H1 (cell line): ENCODE data around the gene NIPAL1. TPM values are rescaled to one million over a fixed set of nuclear protein-coding genes. Genes with fewer than 3 reads are reported as not detected.

ENCODE experiments used
- CTCF ChIA-PET: fragments of 300-600 bp; sonication (Branson Sonifier 250); formaldehyde crosslinking; loops from one replicate; lab custom pipeline; 2021; ENCODE audit not compliant: partially characterized antibody; lab: Charles Lee
- POLR2A ChIA-PET: fragments of 300-600 bp; sonication (Branson Sonifier 250); formaldehyde crosslinking; loops from one replicate; lab custom pipeline; 2021; ENCODE audit warnings: inconsistent platforms; ENCODE audit not compliant: partially characterized antibody; lab: Charles Lee
- DNase-seq, 2 experiments: peaks; one replicate each; pipeline versions ENCODE4 v3.0.0 to v3.0.0-alpha.2; 2010 to 2022; ENCODE audit warnings: low spot score in 2 of 2, low read depth in 1 of 2, mixed read lengths in 1 of 2
- FAIRE-seq: peaks from 2 replicates; lab custom pipeline; 2011; peaks lifted over from hg19 to GRCh38; lab: Jason Lieb, UNC
- H2AFZ ChIP-seq: 2 replicates; pipeline ENCODE4 v1.8.1; 2012; ENCODE audit warnings: low read length, inconsistent platforms
- H2AK5ac ChIP-seq: 2 replicates; pipeline ENCODE4 v1.6.1; 2013; ENCODE audit warnings: low read depth, low read length
- H2BK120ac ChIP-seq: replicated peaks from 2 replicates; pipeline ENCODE3; 2013; ENCODE audit warnings: low read depth, low read length, inconsistent platforms
- H2BK12ac ChIP-seq: 2 replicates; pipeline ENCODE4 v1.6.1; 2013; ENCODE audit warnings: low read depth, low read length
- H2BK15ac ChIP-seq: 2 replicates; pipeline ENCODE4 v1.6.1; 2013; ENCODE audit warnings: low read length
- H2BK20ac ChIP-seq: 2 replicates; pipeline ENCODE4 v1.6.1; 2013; ENCODE audit warnings: low read length
- H2BK5ac ChIP-seq: 2 replicates; pipeline ENCODE4 v1.6.1; 2013; ENCODE audit warnings: low read depth, low read length
- H3K14ac ChIP-seq: 2 replicates; pipeline ENCODE4 v1.6.1; 2013; ENCODE audit warnings: inconsistent platforms; ENCODE audit not compliant: insufficient read length
- H3K18ac ChIP-seq: 2 replicates; pipeline ENCODE4 v1.6.1; 2013; ENCODE audit warnings: low read length; ENCODE audit errors: extremely low read depth
- H3K23ac ChIP-seq: 2 replicates; pipeline ENCODE4 v1.6.1; 2013; ENCODE audit warnings: inconsistent platforms; ENCODE audit not compliant: insufficient read length
- H3K23me2 ChIP-seq: 2 replicates; pipeline ENCODE4 v1.6.1; 2013; ENCODE audit warnings: low read depth, low read length
- H3K27ac ChIP-seq: 2 replicates; pipeline ENCODE4 v1.6.1; 2011; ENCODE audit warnings: low read depth, low read length, inconsistent platforms
- H3K27me3 ChIP-seq, 4 experiments: replicated peaks in 1 of 4; 1 replicate in 1 of 4; 2 replicates in 3 of 4; pipeline versions ENCODE4 v1.6.1 to v1.8.1; 2011 to 2013; ENCODE audit warnings: low read length in 3 of 4, mild to moderate bottlenecking in 3 of 4, inconsistent platforms in 2 of 4, mixed read lengths in 2 of 4, moderate library complexity in 1 of 4; ENCODE audit not compliant: control insufficient read depth in 3 of 4, insufficient read depth in 3 of 4; ENCODE audit errors: extremely low read depth in 1 of 4
- H3K36me3 ChIP-seq, 4 experiments: 2 replicates each; pipeline versions ENCODE4 v1.6.1 to v1.8.1; 2011 to 2013; ENCODE audit warnings: mild to moderate bottlenecking in 4 of 4, low read length in 3 of 4, moderate library complexity in 2 of 4, control low read depth in 1 of 4, inconsistent platforms in 1 of 4; ENCODE audit not compliant: insufficient read depth in 4 of 4, control insufficient read depth in 2 of 4
- H3K4ac ChIP-seq: replicated peaks from 2 replicates; pipeline ENCODE3; 2013; ENCODE audit warnings: low read length, low read depth, mixed read lengths, inconsistent platforms; ENCODE audit not compliant: insufficient read length
- H3K4me1 ChIP-seq, 4 experiments: replicated peaks in 1 of 4; 1 replicate in 1 of 4; 2 replicates in 3 of 4; pipeline versions ENCODE4 v1.6.1 to v1.8.1; 2011 to 2013; ENCODE audit warnings: low read length in 3 of 4, inconsistent platforms in 2 of 4, mixed read lengths in 1 of 4; ENCODE audit not compliant: insufficient read depth in 4 of 4, control insufficient read depth in 3 of 4
- H3K4me2 ChIP-seq, 2 experiments: 2 replicates each; pipeline versions ENCODE4 v1.6.1 to v1.8.1; 2011 to 2013; ENCODE audit warnings: low read depth in 2 of 2, low read length in 2 of 2, control low read depth in 1 of 2, inconsistent platforms in 1 of 2, mild to moderate bottlenecking in 1 of 2; ENCODE audit not compliant: insufficient read depth in 1 of 2
- H3K4me3 ChIP-seq, 4 experiments: fragments of 200-600, 300-600 bp in 1 of 4; sonication (generic), shearing (Covaris generic), sonication (Bioruptor Twin) in 1 of 4; 2 replicates each; pipeline versions ENCODE4 v1.5.1 to v1.8.1; 2011 to 2016; ENCODE audit warnings: low read length in 4 of 4, low read depth in 3 of 4, control low read depth in 2 of 4, inconsistent platforms in 2 of 4, mild to moderate bottlenecking in 2 of 4, mixed read lengths in 1 of 4, moderate library complexity in 1 of 4; ENCODE audit not compliant: insufficient read depth in 2 of 4; ENCODE audit errors: extremely low read depth in 1 of 4
- H3K56ac ChIP-seq: replicated peaks from 2 replicates; pipeline ENCODE3; 2013; ENCODE audit warnings: low read depth, mild to moderate bottlenecking, mixed read lengths, low read length, inconsistent platforms; ENCODE audit not compliant: insufficient read length
- H3K79me1 ChIP-seq: 2 replicates; pipeline ENCODE4 v1.6.1; 2013; ENCODE audit warnings: low read depth, low read length, control low read depth
- H3K79me2 ChIP-seq, 2 experiments: 2 replicates each; pipeline versions ENCODE4 v1.6.1 to v1.8.1; 2012 to 2013; ENCODE audit warnings: low read length in 2 of 2, mild to moderate bottlenecking in 2 of 2, inconsistent platforms in 1 of 2; ENCODE audit not compliant: insufficient read depth in 2 of 2, control insufficient read depth in 1 of 2
- H3K9ac ChIP-seq, 4 experiments: replicated peaks in 1 of 4; 1 replicate in 1 of 4; 2 replicates in 3 of 4; pipeline versions ENCODE4 v1.6.1 to v1.8.1; 2011 to 2013; ENCODE audit warnings: low read depth in 3 of 4, low read length in 3 of 4, control low read depth in 2 of 4, mild to moderate bottlenecking in 2 of 4, moderate library complexity in 2 of 4, inconsistent platforms in 1 of 4; ENCODE audit errors: extremely low read depth in 1 of 4
- H3K9me3 ChIP-seq, 2 experiments: 2 replicates each; pipeline versions ENCODE4 v1.6.1 to v1.8.1; 2012 to 2013; ENCODE audit warnings: mild to moderate bottlenecking in 2 of 2, moderate library complexity in 2 of 2, control low read depth in 1 of 2, inconsistent platforms in 1 of 2, low read depth in 1 of 2, low read length in 1 of 2, mixed read lengths in 1 of 2; ENCODE audit not compliant: insufficient read depth in 2 of 2
- H4K20me1 ChIP-seq, 2 experiments: replicated peaks in 1 of 2; 2 replicates each; pipeline versions ENCODE3 to v1.8.1; 2011 to 2013; ENCODE audit warnings: inconsistent platforms in 2 of 2, low read length in 2 of 2, mild to moderate bottlenecking in 1 of 2; ENCODE audit not compliant: insufficient read depth in 2 of 2, control insufficient read depth in 1 of 2
- H4K5ac ChIP-seq: 2 replicates; pipeline ENCODE4 v1.6.1; 2013; ENCODE audit warnings: low read length, low read depth, mixed read lengths, inconsistent platforms; ENCODE audit not compliant: insufficient read length
- H4K8ac ChIP-seq: 2 replicates; pipeline ENCODE4 v1.8.0; 2013; ENCODE audit warnings: mild to moderate bottlenecking, moderate library complexity, low read length, inconsistent platforms; ENCODE audit not compliant: insufficient read depth; ENCODE audit errors: extremely low read depth
- H4K91ac ChIP-seq: replicated peaks from 2 replicates; pipeline ENCODE3; 2013; ENCODE audit warnings: low read length, mixed read lengths, inconsistent platforms; ENCODE audit not compliant: insufficient read length
- BRCA1 ChIP-seq: IDR thresholded peaks from 2 replicates; pipeline ENCODE4 v1.6.1; 2012; ENCODE audit warnings: low read depth, low read length, improper control_type of control experiment
- CBX5 ChIP-seq: fragments of 300-800, 300-1000 bp; sonication (generic); IDR thresholded peaks from 2 replicates; pipeline ENCODE4 v1.7.1; 2016; ENCODE audit warnings: antibody characterized with exemption, low read length, low read depth
- CTBP2 ChIP-seq: IDR thresholded peaks from 2 replicates; pipeline ENCODE4 v1.7.0; 2011; ENCODE audit warnings: borderline replicate concordance, mild to moderate bottlenecking, moderate library complexity, mixed read lengths, low read length; ENCODE audit not compliant: insufficient read depth, insufficient read length
- HDAC2 ChIP-seq, 2 experiments: fragments of 300-600 bp in 1 of 2; sonication (generic) in 1 of 2; IDR thresholded peaks; 2 replicates each; pipeline ENCODE4 v1.6.1; 2011 to 2012; ENCODE audit warnings: low read depth in 2 of 2, low read length in 2 of 2, mild to moderate bottlenecking in 2 of 2, moderate library complexity in 2 of 2, borderline replicate concordance in 1 of 2, inconsistent platforms in 1 of 2
- MAFK ChIP-seq: IDR thresholded peaks from 2 replicates; pipeline ENCODE4 v1.6.1; 2012; ENCODE audit warnings: low read depth, mild to moderate bottlenecking, improper control_type of control experiment, low read length
- NRF1 ChIP-seq: IDR thresholded peaks from 2 replicates; pipeline ENCODE4 v1.6.1; 2011; ENCODE audit warnings: mild to moderate bottlenecking, low read depth, low read length, improper control_type of control experiment
- PHF8 ChIP-seq: fragments of 200-600 bp; sonication (generic); conservative IDR thresholded peaks from 2 replicates; pipeline ENCODE4 v1.7.1; 2012; ENCODE audit warnings: low read depth, mild to moderate bottlenecking, inconsistent platforms, low read length, moderate library complexity
- RXRA ChIP-seq: IDR thresholded peaks from 2 replicates; pipeline ENCODE4 v1.6.1; 2011; ENCODE audit warnings: low read depth, mild to moderate bottlenecking, low read length, moderate library complexity; ENCODE audit not compliant: insufficient read depth
- SIN3A ChIP-seq, 2 experiments: IDR thresholded peaks in 1 of 2; conservative IDR thresholded peaks in 1 of 2; 2 replicates each; pipeline ENCODE4 v1.6.1; 2011 to 2012; ENCODE audit warnings: low read length in 2 of 2, improper control_type of control experiment in 1 of 2, low read depth in 1 of 2, mild to moderate bottlenecking in 1 of 2
- SP2 ChIP-seq: IDR thresholded peaks from 2 replicates; pipeline ENCODE4 v1.6.1; 2012; ENCODE audit warnings: mild to moderate bottlenecking, low read length, inconsistent platforms
- SRF ChIP-seq: IDR thresholded peaks from 2 replicates; pipeline ENCODE4 v1.6.1; 2011; ENCODE audit warnings: mild to moderate bottlenecking, low read depth, low read length, moderate library complexity
- YY1 ChIP-seq: IDR thresholded peaks from 2 replicates; pipeline ENCODE4 v1.6.1; 2011; ENCODE audit warnings: low read depth, mild to moderate bottlenecking, low read length
- ZNF274 ChIP-seq: IDR thresholded peaks from 2 replicates; pipeline ENCODE4 v1.7.0; 2012; ENCODE audit warnings: low read length, borderline replicate concordance; ENCODE audit errors: extremely low read depth
- WGBS, 2 experiments: shearing (Covaris generic) in 1 of 2; methylation state at CpG; one replicate each; pipeline versions ENCODE4 v1.1.6 to v1.1.7; 2013 to 2015; ENCODE audit warnings: low lambda C conversion rate in 2 of 2, mixed read lengths in 2 of 2, inconsistent platforms in 1 of 2, low coverage in 1 of 2, missing lambda C conversion rate in 1 of 2; ENCODE audit not compliant: insufficient replicate concordance in 2 of 2, insufficient coverage in 1 of 2, insufficient read length in 1 of 2; ENCODE audit errors: extremely low coverage in 1 of 2, missing lambda C conversion rate in 1 of 2; 5-methylcytosine and 5-hydroxymethylcytosine counted together
- polyA plus RNA-seq, 7 experiments: library from polyadenylated mRNA; depleted of rRNA in 3 of 7; stranded (reverse) in 5 of 7; unstranded in 2 of 7; fragments of >200 nt in 5 of 7; fragments of 200-250 nt in 2 of 7; gene quantifications; 1 replicate in 5 of 7; 2 replicates in 1 of 7; 4 replicates in 1 of 7; pipeline versions ENCODE4 v1.2.1 to v1.2.3, GENCODE V29; 2011 to 2013; ENCODE audit warnings: missing spikeins in 2 of 7, mixed read lengths in 2 of 7
- total RNA-seq: library from RNA; stranded (reverse); fragmentation: NEBNext Ultra II Directional; extraction: Animal tissue kit (Norgen Biotek cat#: 25700); gene quantifications from 2 replicates; pipeline ENCODE4 v1.2.1, GENCODE V29; 2021
- TF ChIP-seq, protein P1 (sequence below): IDR thresholded peaks from 2 replicates; pipeline ENCODE4 v1.6.1; 2012; ENCODE audit warnings: inconsistent platforms

The NIPAL1 gene
- total and polyA plus RNA-seq, 2 of the 8 experiments (the other 6 are each of a cell fraction or from before 2014, with no cell fraction given) = 1.4 to 4.9 TPM

DNA sequence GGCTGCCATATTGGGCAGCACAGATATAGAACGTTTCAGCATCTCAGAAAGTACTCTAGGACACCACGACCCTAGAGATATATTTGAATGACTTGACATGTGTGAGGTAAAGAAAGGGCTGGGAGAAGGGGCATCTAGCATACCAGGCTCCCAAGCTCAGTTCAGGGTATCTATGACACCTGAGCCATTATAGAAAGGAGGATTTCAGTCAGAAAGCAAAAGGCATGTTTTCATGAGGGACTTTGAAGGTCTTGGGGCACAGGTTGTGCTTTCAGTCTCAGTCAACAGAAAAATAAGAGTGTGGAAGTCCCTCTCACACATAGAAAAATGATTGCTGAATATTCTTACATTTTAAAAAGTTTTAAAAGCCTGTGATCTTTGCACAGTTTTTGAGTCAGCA is 51.6 kb downstream of the NIPAL1 start:
- Histone ChIP-seq H4K91ac (no peak overlapping the region), H4K20me1 (no peaks in the 10 kb centered on the region), H3K56ac (no peak overlapping the region), H2BK120ac (no peak overlapping the region), H3K9ac (no peak overlapping the region), H3K14ac (no peak overlapping the region), H3K23ac (no peak overlapping the region), H3K4me3 (no peak overlapping the region), H3K79me2 (no peaks in the 10 kb centered on the region), H4K5ac (no peak overlapping the region), H2BK5ac (no peak overlapping the region), H2AK5ac (no peak overlapping the region), H3K79me1 (no peaks in the 10 kb centered on the region), H3K18ac (no peak overlapping the region), H3K4me1 (no peaks in the 10 kb centered on the region), H3K36me3 (no peaks in the 10 kb centered on the region), H2BK15ac (no peak overlapping the region), H3K27ac (no peak overlapping the region), H3K4ac (no peak overlapping the region), H3K4me2 (no peak overlapping the region), H3K27me3 (no peaks in the 10 kb centered on the region), H3K9me3 (no peaks in the 10 kb centered on the region), H4K8ac (no peak overlapping the region), H2BK12ac (no peak overlapping the region), H3K23me2 (no peaks in the 10 kb centered on the region), H2BK20ac (no peak overlapping the region), H2AFZ (no peak overlapping the region)
- POLR2A ChIA-PET = no interaction called here
- CTCF ChIA-PET = interaction anchor here (0.7 to 2.9 kb wide), 4 partner anchors 19 to 874 kb away, joined by 3 to 9 read pairs (median 3); no protein-coding TSS in a partner anchor
- WGBS, 2 experiments = 76% methylated on average over 2 of the region's 2 CpGs; no CpG with 5 or more reads in 1 of the 2 experiments
- FAIRE-seq = no peak
- no peak for DNase-seq
- TF ChIP-seq CTBP2 (no peak), NRF1 (no peak), BRCA1 (no peak), SIN3A (conservative IDR thresholded peaks at IDR 0.05 in 1 of 2, IDR thresholded peaks at IDR 0.05 in 1 of 2; ENCODE audit: low read depth in 1 of 2, low read length in 2 of 2) (no peak), YY1 (no peak), PHF8 (no peak), RXRA (no peak), SRF (no peak), ZNF274 (no peak), SP2 (no peak), HDAC2 (IDR thresholded peaks at IDR 0.05; ENCODE audit: borderline replicate concordance in 1 of 2, low read depth in 2 of 2, low read length in 2 of 2) (no peak), CBX5 (no peak), MAFK (no peak)
- TF ChIP-seq, protein P1, sequence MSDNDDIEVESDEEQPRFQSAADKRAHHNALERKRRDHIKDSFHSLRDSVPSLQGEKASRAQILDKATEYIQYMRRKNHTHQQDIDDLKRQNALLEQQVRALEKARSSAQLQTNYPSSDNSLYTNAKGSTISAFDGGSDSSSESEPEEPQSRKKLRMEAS = no peak
